HepG2 (cell line): ENCODE results near the gene SCAI.

Source experiments
- NBN ChIP-seq: fragments of 450-650 bp; conservative IDR thresholded peaks from 2 replicates; pipeline ENCODE4 v1.6.1; 2017
- POLR2A ChIP-seq, 2 experiments: IDR thresholded peaks; 2 replicates each; pipeline ENCODE4 v1.6.1; 2011; ENCODE audit warnings: low read depth in 2 of 2, low read length in 2 of 2, mild to moderate bottlenecking in 1 of 2, moderate library complexity in 1 of 2; ENCODE audit not compliant: insufficient read depth in 1 of 2

DNA sequence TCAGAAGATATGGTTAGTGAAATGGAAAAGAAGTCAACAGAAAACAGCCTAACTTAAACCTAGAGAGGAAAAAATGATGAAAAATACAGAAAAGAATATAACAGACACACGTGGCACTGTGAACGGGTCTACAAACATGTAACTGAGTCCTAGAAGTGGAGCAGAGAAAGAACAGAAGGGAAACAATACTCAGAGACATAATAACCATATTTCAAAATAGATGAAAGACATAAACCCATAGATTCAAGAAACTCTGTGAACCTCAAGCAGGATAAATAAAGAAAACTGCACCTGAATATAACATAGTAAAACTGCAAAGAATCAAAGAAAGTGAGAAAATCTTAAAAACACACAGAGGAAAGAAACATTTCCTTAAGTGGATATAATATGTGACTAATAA, 134.7 kb downstream of the SCAI start:
- TF ChIP-seq NBN (no peak), POLR2A (IDR thresholded peaks at IDR 0.05; ENCODE audit: insufficient read depth in 1 of 2, low read depth in 2 of 2, low read length in 2 of 2) (no peak)
